ENCODE measurements around the gene TMEM39B.
"Not testable (repeated sequence)": the region's sequence is repeated elsewhere in the genome, so short reads cannot be mapped to it uniquely, and the experiment has no call there.

The TMEM39B gene

GRCh38 chr1:32115496-32115895 lies 42.8 kb downstream of the TMEM39B start:
- Histone ChIP-seq H3K9me3 (ENCODE audit: control extremely low read depth in 1 of 5, control insufficient read depth in 4 of 5, insufficient read depth in 2 of 5, low read depth in 1 of 5, low read length in 4 of 5) (no peaks in the 10 kb centered on the region), H3K27me3 (replicated peaks in 2 of 5; ENCODE audit: control insufficient read depth in 4 of 5, insufficient read depth in 5 of 5, low read length in 4 of 5) (no peaks in the 10 kb centered on the region), H3K27ac (ENCODE audit: insufficient read depth in 1 of 2, low read depth in 1 of 2, low read length in 2 of 2, poor library complexity in 1 of 2, severe bottlenecking in 2 of 2) (no peak overlapping the region), H3K36me3 (ENCODE audit: control insufficient read depth in 4 of 4, insufficient read depth in 4 of 4, low read length in 3 of 4) (peaks cover 0 to 3% (median 1%) of the 10 kb centered on the region in 4 experiments), H3K4me3 (ENCODE audit: control insufficient read depth in 1 of 7, extremely low read depth in 1 of 7, insufficient read depth in 4 of 7, low read depth in 2 of 7, low read length in 6 of 7) (no peak overlapping the region), H3K4me1 (ENCODE audit: control extremely low read depth in 1 of 4, control insufficient read depth in 4 of 4, insufficient read depth in 4 of 4, low read length in 3 of 4) (peaks cover under 1 to 8% (median 4%) of the 10 kb centered on the region in 4 experiments)
- POLR2A ChIA-PET = interaction anchor here (0.9 kb wide), 1 partner anchor 31 kb away, joined by 3 read pairs; no protein-coding TSS in a partner anchor
- no peak for DNase-seq
- CTCF ChIA-PET = no interaction called here
- WGBS (ENCODE audit: insufficient coverage) = 100% methylated on average over 3 of the region's 5 CpGs

GRCh38 chr1:32116531-32116930 lies 43.8 kb downstream of the TMEM39B start:
- WGBS (ENCODE audit: insufficient coverage) = 100% methylated on average over 3 of the region's 4 CpGs
- Histone ChIP-seq H3K27me3 (replicated peaks in 2 of 5; ENCODE audit: control insufficient read depth in 4 of 5, insufficient read depth in 5 of 5, low read length in 4 of 5) (no peaks in the 10 kb centered on the region), H3K27ac (ENCODE audit: insufficient read depth in 1 of 2, low read depth in 1 of 2, low read length in 2 of 2, poor library complexity in 1 of 2, severe bottlenecking in 2 of 2) (no peak overlapping the region), H3K4me3 (ENCODE audit: control insufficient read depth in 1 of 7, extremely low read depth in 1 of 7, insufficient read depth in 4 of 7, low read depth in 2 of 7, low read length in 6 of 7) (no peak overlapping the region), H3K36me3 (ENCODE audit: control insufficient read depth in 4 of 4, insufficient read depth in 4 of 4, low read length in 3 of 4) (peaks cover 0 to 3% (median 3%) of the 10 kb centered on the region in 4 experiments), H3K9me3 (ENCODE audit: control extremely low read depth in 1 of 5, control insufficient read depth in 4 of 5, insufficient read depth in 2 of 5, low read depth in 1 of 5, low read length in 4 of 5) (no peaks in the 10 kb centered on the region), H3K4me1 (ENCODE audit: control extremely low read depth in 1 of 4, control insufficient read depth in 4 of 4, insufficient read depth in 4 of 4, low read length in 3 of 4) (peaks cover under 1 to 11% (median 7%) of the 10 kb centered on the region in 4 experiments)
- CTCF ChIA-PET = no interaction called here
- POLR2A ChIA-PET = interaction anchor here (0.6 to 0.9 kb wide), 2 partner anchors 30 to 663 kb away, joined by 3 read pairs; no protein-coding TSS in a partner anchor
- no peak for DNase-seq

GRCh38 chr1:32122151-32122550 lies 49.4 kb downstream of the TMEM39B start:
- ChIA-PET CTCF (interaction anchor here (1.2 to 5.7 kb wide), 4 partner anchors 11 to 63 kb away, joined by 3 to 24 read pairs (median 10); partner anchors contain the start of gene KPNA6), POLR2A (no interaction called here)
- Histone ChIP-seq H3K36me3 (ENCODE audit: control insufficient read depth in 4 of 4, insufficient read depth in 4 of 4, low read length in 3 of 4) (peaks cover 0 to 5% (median 0%) of the 10 kb centered on the region in 4 experiments), H3K27ac (ENCODE audit: insufficient read depth in 1 of 2, low read depth in 1 of 2, low read length in 2 of 2, poor library complexity in 1 of 2, severe bottlenecking in 2 of 2) (peak overlapping the region; percentile 15 to 49), H3K27me3 (replicated peaks in 2 of 5; ENCODE audit: control insufficient read depth in 4 of 5, insufficient read depth in 5 of 5, low read length in 4 of 5) (no peaks in the 10 kb centered on the region), H3K9me3 (ENCODE audit: control extremely low read depth in 1 of 5, control insufficient read depth in 4 of 5, insufficient read depth in 2 of 5, low read depth in 1 of 5, low read length in 4 of 5) (no peaks in the 10 kb centered on the region), H3K4me1 (ENCODE audit: control extremely low read depth in 1 of 4, control insufficient read depth in 4 of 4, insufficient read depth in 4 of 4, low read length in 3 of 4) (peaks cover 9 to 35% (median 25%) of the 10 kb centered on the region in 4 experiments), H3K4me3 (ENCODE audit: control insufficient read depth in 1 of 7, extremely low read depth in 1 of 7, insufficient read depth in 4 of 7, low read depth in 2 of 7, low read length in 6 of 7) (peak overlapping the region in 4 of 7 experiments; percentile 4 to 64 (median 28))
- DNase-seq = peak; percentile 44 to 87 (median 76)
- 0% methylated on average over 5 of the region's 5 CpGs for WGBS (ENCODE audit: insufficient coverage)

GRCh38 chr1:32123361-32123760 lies 50.6 kb downstream of the TMEM39B start:
- H3K27me3 ChIP-seq (replicated peaks in 2 of 5; ENCODE audit: control insufficient read depth in 4 of 5, insufficient read depth in 5 of 5, low read length in 4 of 5); H3K27ac ChIP-seq (ENCODE audit: insufficient read depth in 1 of 2, low read depth in 1 of 2, low read length in 2 of 2, poor library complexity in 1 of 2, severe bottlenecking in 2 of 2); DNase-seq; H3K36me3 ChIP-seq (ENCODE audit: control insufficient read depth in 4 of 4, insufficient read depth in 4 of 4, low read length in 3 of 4); POLR2A ChIA-PET; H3K4me3 ChIP-seq (ENCODE audit: control insufficient read depth in 1 of 7, extremely low read depth in 1 of 7, insufficient read depth in 4 of 7, low read depth in 2 of 7, low read length in 6 of 7); H3K9me3 ChIP-seq (ENCODE audit: control extremely low read depth in 1 of 5, control insufficient read depth in 4 of 5, insufficient read depth in 2 of 5, low read depth in 1 of 5, low read length in 4 of 5): not testable (repeated sequence)
- CTCF ChIA-PET = interaction anchor here (0.6 to 5.7 kb wide), 4 partner anchors 12 to 86 kb away, joined by 3 to 24 read pairs (median 3); no protein-coding TSS in a partner anchor
- H3K4me1 ChIP-seq (ENCODE audit: control extremely low read depth in 1 of 4, control insufficient read depth in 4 of 4, insufficient read depth in 4 of 4, low read length in 3 of 4) = peaks cover 11 to 44% (median 27%) of the 10 kb centered on the region in 4 experiments
- 94% methylated on average over 2 of the region's 2 CpGs for WGBS (ENCODE audit: insufficient coverage)

- ChIA-PET CTCF (interaction anchor here (0.6 to 5.7 kb wide), 2 partner anchors 14 to 15 kb away, joined by 3 to 24 read pairs; no protein-coding TSS in a partner anchor), POLR2A (no interaction called here)
- 94% methylated on average over 3 of the region's 8 CpGs for WGBS (ENCODE audit: insufficient coverage)
Measured at GRCh38 chr1:32125313-32125712, 52.6 kb downstream of the TMEM39B start.

GRCh38 chr1:32126770-32127169 lies 54.0 kb downstream of the TMEM39B start:
- H3K4me1 ChIP-seq (ENCODE audit: control extremely low read depth in 1 of 4, control insufficient read depth in 4 of 4, insufficient read depth in 4 of 4, low read length in 3 of 4) = peaks cover 16 to 49% (median 25%) of the 10 kb centered on the region in 4 experiments
- H3K36me3 ChIP-seq (ENCODE audit: control insufficient read depth in 4 of 4, insufficient read depth in 4 of 4, low read length in 3 of 4) = peaks cover 0 to 8% (median 3%) of the 10 kb centered on the region in 4 experiments
- no peaks in the 10 kb centered on the region for H3K27me3 ChIP-seq (replicated peaks in 2 of 5; ENCODE audit: control insufficient read depth in 4 of 5, insufficient read depth in 5 of 5, low read length in 4 of 5)
- WGBS (ENCODE audit: insufficient coverage) = 67% methylated on average over 2 of the region's 3 CpGs
- no peak overlapping the region for H3K4me3 ChIP-seq (ENCODE audit: control insufficient read depth in 1 of 7, extremely low read depth in 1 of 7, insufficient read depth in 4 of 7, low read depth in 2 of 7, low read length in 6 of 7)
- CTCF ChIA-PET = interaction anchor here (1.1 to 2.0 kb wide), 3 partner anchors 9 to 16 kb away, joined by 3 to 5 read pairs (median 4); no protein-coding TSS in a partner anchor
- DNase-seq = peak in 1 of 3 donors; percentile 41
- peak overlapping the region in 1 of 2 experiments; percentile 64 for H3K27ac ChIP-seq (ENCODE audit: insufficient read depth in 1 of 2, low read depth in 1 of 2, low read length in 2 of 2, poor library complexity in 1 of 2, severe bottlenecking in 2 of 2)
- POLR2A ChIA-PET = no interaction called here
- H3K9me3 ChIP-seq (ENCODE audit: control extremely low read depth in 1 of 5, control insufficient read depth in 4 of 5, insufficient read depth in 2 of 5, low read depth in 1 of 5, low read length in 4 of 5) = no peaks in the 10 kb centered on the region

More at GRCh38 chr1:32125313-32125712, 52.6 kb downstream of the TMEM39B start:
- H3K4me1 ChIP-seq (ENCODE audit: control extremely low read depth in 1 of 4, control insufficient read depth in 4 of 4, insufficient read depth in 4 of 4, low read length in 3 of 4) = peaks cover 16 to 58% (median 36%) of the 10 kb centered on the region in 4 experiments
- H3K36me3 ChIP-seq (ENCODE audit: control insufficient read depth in 4 of 4, insufficient read depth in 4 of 4, low read length in 3 of 4) = peaks cover 0 to 8% (median 3%) of the 10 kb centered on the region in 4 experiments
- no peaks in the 10 kb centered on the region for H3K27me3 ChIP-seq (replicated peaks in 2 of 5; ENCODE audit: control insufficient read depth in 4 of 5, insufficient read depth in 5 of 5, low read length in 4 of 5)
- no peak overlapping the region for H3K27ac ChIP-seq (ENCODE audit: insufficient read depth in 1 of 2, low read depth in 1 of 2, low read length in 2 of 2, poor library complexity in 1 of 2, severe bottlenecking in 2 of 2)
- DNase-seq = no peak
- no peaks in the 10 kb centered on the region for H3K9me3 ChIP-seq (ENCODE audit: control extremely low read depth in 1 of 5, control insufficient read depth in 4 of 5, insufficient read depth in 2 of 5, low read depth in 1 of 5, low read length in 4 of 5)
- H3K4me3 ChIP-seq (ENCODE audit: control insufficient read depth in 1 of 7, extremely low read depth in 1 of 7, insufficient read depth in 4 of 7, low read depth in 2 of 7, low read length in 6 of 7) = no peak overlapping the region

Measured in common myeloid progenitor, CD34-positive (primary cell).